Calu3 (cell line): ENCODE results near the gene CRLF1. TPM values are rescaled to one million over a fixed set of nuclear protein-coding genes. Genes with fewer than 3 reads are reported as not detected.
A peak's percentile ranks its signal among the peaks of the same experiment; 100 is the strongest.

Experiments
- BruUV-seq: library from RNA; stranded (reverse); fragments of 400-500 nt; replicated peaks from 2 replicates; lab custom pipeline; 2021; lab: Mats Ljungman, UMichigan
- CTCF ChIA-PET: fragments of 300-600 bp; sonication (Branson Sonifier 250); formaldehyde crosslinking; loops from one replicate; lab custom pipeline; 2022; ENCODE audit warnings: antibody characterized with exemption; lab: Charles Lee
- DNase-seq: peaks from one replicate; pipeline ENCODE4 v3.0.0; 2022
- H3K27ac Mint-ChIP-seq: one replicate; pipeline ENCODE4 v1.8.0; 2022; ENCODE audit warnings: mixed read lengths; ENCODE audit not compliant: unreplicated experiment
- H3K27me3 Mint-ChIP-seq: one replicate; pipeline ENCODE4 v1.8.0; 2022; ENCODE audit warnings: mixed read lengths; ENCODE audit not compliant: unreplicated experiment
- H3K36me3 Mint-ChIP-seq: one replicate; pipeline ENCODE4 v1.8.0; 2022; ENCODE audit warnings: mild to moderate bottlenecking, moderate library complexity, mixed read lengths; ENCODE audit not compliant: insufficient read depth, unreplicated experiment
- H3K4me1 Mint-ChIP-seq: one replicate; pipeline ENCODE4 v1.8.0; 2022; ENCODE audit warnings: mild to moderate bottlenecking, low read depth, mixed read lengths; ENCODE audit not compliant: unreplicated experiment
- H3K4me3 Mint-ChIP-seq: one replicate; pipeline ENCODE4 v1.8.0; 2022; ENCODE audit warnings: mild to moderate bottlenecking, low read depth, moderate library complexity, mixed read lengths; ENCODE audit not compliant: unreplicated experiment
- H3K9me3 Mint-ChIP-seq: one replicate; pipeline ENCODE4 v1.8.0; 2022; ENCODE audit warnings: low read depth, mixed read lengths; ENCODE audit not compliant: unreplicated experiment
- CTCF ChIP-seq: fragments of 200-600 bp; IDR thresholded peaks from one replicate; pipeline ENCODE4 v1.8.0; 2022; ENCODE audit warnings: antibody characterized with exemption; ENCODE audit not compliant: unreplicated experiment
- intact Hi-C: fragments of 100-400 bp; cut with micrococcal nuclease; formaldehyde crosslinking; loops from one replicate; pipeline ENCODE4 v1.10.0; 2022; ENCODE audit not compliant: unreplicated experiment
- total RNA-seq: library from RNA; stranded (reverse); gene quantifications from 2 replicates; pipeline ENCODE4 v1.2.3, GENCODE V29; 2022

CRLF1 gene
- total RNA-seq, 1 experiment from 2014 or later, result not detected

DNA sequence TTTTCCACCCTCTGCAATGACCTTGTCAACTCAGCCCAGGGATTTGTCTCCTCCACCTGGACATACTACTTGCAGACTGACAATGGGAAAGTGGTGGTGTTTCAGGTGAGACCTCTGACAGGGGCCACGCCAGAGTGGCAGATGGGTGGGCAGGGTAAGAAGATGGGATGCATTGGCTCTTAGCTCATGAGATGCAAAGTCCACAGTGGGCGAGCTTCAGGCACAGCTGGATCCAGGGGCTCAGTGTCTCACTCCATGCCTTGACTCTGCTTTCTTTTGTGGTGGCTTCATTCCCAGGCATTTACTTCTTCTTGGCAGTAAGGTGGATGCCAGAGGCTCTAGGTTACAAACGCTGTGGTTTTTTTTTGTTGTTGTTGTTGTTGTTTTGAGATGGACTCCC lies 9.4 kb upstream of the CRLF1 start:
- no peak for DNase-seq
- Mint-ChIP-seq H3K27me3 (peaks cover 50% of the 10 kb centered on the region), H3K4me1 (peaks cover 4% of the 10 kb centered on the region), H3K27ac (no peak overlapping the region), H3K4me3 (no peak overlapping the region), H3K36me3 (peaks cover 5% of the 10 kb centered on the region), H3K9me3 (no peaks in the 10 kb centered on the region)
- no TSS peak for BruUV-seq
- CTCF ChIA-PET, result no interaction called here
- TF ChIP-seq CTCF, result no peak
- intact Hi-C loops, result no loop called here

DNA sequence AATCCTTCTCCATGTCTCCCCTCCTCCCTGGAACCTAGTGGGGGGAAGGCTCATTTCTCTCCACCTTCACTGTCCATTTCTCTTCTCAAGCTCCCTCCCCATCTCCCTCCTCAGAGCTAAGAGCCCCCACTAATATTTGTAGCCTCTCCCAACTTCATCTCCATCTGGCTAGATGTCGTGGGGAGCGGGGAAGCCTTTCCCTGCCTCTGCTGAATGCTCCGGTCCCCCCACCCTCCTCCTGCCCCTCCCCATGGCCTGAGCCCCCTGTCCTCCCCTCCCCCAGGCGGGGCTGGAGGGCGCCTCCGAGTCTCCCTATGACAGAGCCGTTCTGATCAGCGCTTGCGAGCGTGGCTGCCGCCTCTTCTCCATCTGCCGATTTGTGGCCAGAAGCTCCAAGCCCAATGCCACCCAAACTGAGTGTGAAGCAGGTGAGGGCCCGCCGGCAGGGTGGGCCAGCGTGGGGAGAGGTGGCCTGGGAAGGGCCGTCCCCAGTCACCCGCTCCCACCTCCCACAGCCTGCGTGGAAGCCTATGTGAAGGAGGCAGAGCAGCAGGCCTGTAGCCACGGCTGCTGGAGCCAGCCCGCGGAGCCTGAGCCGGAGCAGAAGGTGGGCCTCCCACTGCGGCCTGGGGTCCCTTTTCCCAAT lies 7.1 kb upstream of the CRLF1 start:
- peaks cover 70% of the 10 kb centered on the region for H3K27me3 Mint-ChIP-seq
- BruUV-seq, result no TSS peak
- H3K9me3 Mint-ChIP-seq, result no peaks in the 10 kb centered on the region
- CTCF ChIA-PET, result no interaction called here
- intact Hi-C loops, result no loop called here
- TF ChIP-seq CTCF, result no peak
- H3K36me3 Mint-ChIP-seq, result peaks cover 5% of the 10 kb centered on the region
- H3K4me1 Mint-ChIP-seq, result peaks cover 7% of the 10 kb centered on the region
- H3K27ac Mint-ChIP-seq, result no peak overlapping the region
- DNase-seq, result no peak
- H3K4me3 Mint-ChIP-seq, result peak overlapping the region; percentile 47

- intact Hi-C loops, result no loop called here
- CTCF ChIA-PET, result interaction anchor here (0.6 kb wide), 1 partner anchor 252 kb away, joined by 6 read pairs; no protein-coding TSS in a partner anchor
- Mint-ChIP-seq H3K4me1 (peaks cover 7% of the 10 kb centered on the region), H3K36me3 (peaks cover 6% of the 10 kb centered on the region), H3K27me3 (peaks cover 77% of the 10 kb centered on the region), H3K9me3 (no peaks in the 10 kb centered on the region), H3K4me3 (peak within 1 kb of the TSS; percentile 47), H3K27ac (no peak within 1 kb of the TSS)
- TF ChIP-seq CTCF, result no peak
- no TSS peak for BruUV-seq
- DNase-seq, result no peak
These were observed 6.4 kb upstream of the CRLF1 start, which contains the start of gene TMEM59L for GRCh38 chr19:18612772-18613588. Gene TMEM59L (plus strand): TSS chr19:18612870. CDS start chr19:18612959, 89 bp downstream.

- no TSS peak for BruUV-seq
- H3K4me3 Mint-ChIP-seq, result peak overlapping the region; percentile 47
- H3K9me3 Mint-ChIP-seq, result no peaks in the 10 kb centered on the region
- TF ChIP-seq CTCF, result no peak
- DNase-seq, result no peak
- no peak overlapping the region for H3K27ac Mint-ChIP-seq
- H3K27me3 Mint-ChIP-seq, result peaks cover 85% of the 10 kb centered on the region
- peaks cover 9% of the 10 kb centered on the region for H3K36me3 Mint-ChIP-seq
- intact Hi-C loops, result no loop called here
- peaks cover 7% of the 10 kb centered on the region for H3K4me1 Mint-ChIP-seq
- CTCF ChIA-PET, result interaction anchor here (0.6 kb wide), 1 partner anchor 253 kb away, joined by 6 read pairs; no protein-coding TSS in a partner anchor
These were observed 5.6 kb upstream of the CRLF1 start for GRCh38 chr19:18612051-18612771.
